ENCODE results near the gene CSMD2. TPM values are rescaled to one million over a fixed set of nuclear protein-coding genes. Genes with fewer than 3 reads are reported as not detected.

The CSMD2 gene
- total and polyA plus RNA-seq, 7 donors, result under 0.01 to 0.83 (median 0.16) TPM

- 58 to 59% methylated on average over 3 of the region's 3 CpGs for WGBS, 2 donors
- no peak overlapping the region for H3K4me3 ChIP-seq
- H3K27ac ChIP-seq, result peak overlapping the region; percentile 38 to 56 (median 52)
- no peak for DNase-seq
- no peaks in the 10 kb centered on the region for H3K4me1 ChIP-seq
- intact Hi-C loops (cut with DNase I), result no loop called here
- H3K36me3 ChIP-seq, result no peaks in the 10 kb centered on the region
- no peaks in the 10 kb centered on the region for H3K9me3 ChIP-seq
- H3K27me3 ChIP-seq, result no peaks in the 10 kb centered on the region
- peak in 1 of 4 donors; percentile 31 for TF ChIP-seq POLR2AphosphoS5 (IDR thresholded peaks at IDR 0.05)
- TF ChIP-seq EP300 (IDR thresholded peaks at IDR 0.05), result no peak
- TF ChIP-seq POLR2A (IDR thresholded peaks at IDR 0.05), result no peak
- no peak for TF ChIP-seq CTCF (IDR thresholded peaks at IDR 0.05)
Measured at GRCh38 chr1:33893147-33893830, 271.7 kb downstream of the CSMD2 start.

GRCh38 chr1:33886496-33886895, 278.5 kb downstream of the CSMD2 start:
- no peaks in the 10 kb centered on the region for H3K27me3 ChIP-seq
- WGBS, 2 donors, result 31 to 32% methylated on average over 5 of the region's 5 CpGs
- no peak overlapping the region for H3K27ac ChIP-seq
- peaks cover 0 to 15% (median 5%) of the 10 kb centered on the region in 4 donors for H3K4me1 ChIP-seq
- no peak overlapping the region for H3K4me3 ChIP-seq
- intact Hi-C loops (cut with DNase I), result no loop called here
- DNase-seq, result no peak
- H3K36me3 ChIP-seq, result no peaks in the 10 kb centered on the region
- H3K9me3 ChIP-seq, result no peaks in the 10 kb centered on the region
- TF ChIP-seq POLR2A (IDR thresholded peaks at IDR 0.05) (no peak), EP300 (IDR thresholded peaks at IDR 0.05) (no peak), CTCF (IDR thresholded peaks at IDR 0.05) (no peak), POLR2AphosphoS5 (IDR thresholded peaks at IDR 0.05) (no peak)

- 49 to 50% methylated on average over 2 of the region's 2 CpGs for WGBS, 2 donors
Measured at GRCh38 chr1:33880305-33880704, 284.7 kb downstream of the CSMD2 start.

GRCh38 chr1:33878392-33878791, 286.6 kb downstream of the CSMD2 start:
- Histone ChIP-seq H3K9me3 (no peaks in the 10 kb centered on the region), H3K27me3 (no peaks in the 10 kb centered on the region), H3K4me1 (no peaks in the 10 kb centered on the region), H3K36me3 (no peaks in the 10 kb centered on the region), H3K27ac (no peak overlapping the region), H3K4me3 (no peak overlapping the region)
- intact Hi-C loops (cut with DNase I), result no loop called here
- peak; percentile 24 for DNase-seq
- TF ChIP-seq POLR2AphosphoS5 (IDR thresholded peaks at IDR 0.05) (no peak), EP300 (IDR thresholded peaks at IDR 0.05) (no peak), POLR2A (IDR thresholded peaks at IDR 0.05) (no peak), CTCF (IDR thresholded peaks at IDR 0.05) (no peak)
- WGBS, 2 donors, result 76 to 85% methylated on average over 2 of the region's 2 CpGs

More at GRCh38 chr1:33880305-33880704, 284.7 kb downstream of the CSMD2 start:
- TF ChIP-seq EP300 (IDR thresholded peaks at IDR 0.05) (no peak), CTCF (IDR thresholded peaks at IDR 0.05) (no peak), POLR2A (IDR thresholded peaks at IDR 0.05) (no peak), POLR2AphosphoS5 (IDR thresholded peaks at IDR 0.05) (no peak)
- no peaks in the 10 kb centered on the region for H3K27me3 ChIP-seq
- no peaks in the 10 kb centered on the region for H3K9me3 ChIP-seq
- no peak for DNase-seq
- no peaks in the 10 kb centered on the region for H3K36me3 ChIP-seq
- no peak overlapping the region for H3K27ac ChIP-seq
- peaks cover 0 to under 1% (median 0%) of the 10 kb centered on the region in 4 donors for H3K4me1 ChIP-seq
- H3K4me3 ChIP-seq, result no peak overlapping the region
- intact Hi-C loops (cut with DNase I), result no loop called here

Data from sigmoid colon (tissue), 7 donors.